GM21526 (cell line): ENCODE results near the gene FZR1.

Experiments used
- ATAC-seq: cut with Tn5 transposase; IDR thresholded peaks from one replicate; pipeline ENCODE4 v1.9.1; 2021; ENCODE audit warnings: moderate library complexity; ENCODE audit not compliant: unreplicated experiment, low FRiP score

Gene FZR1

GRCh38 chr19:3471954-3472655, 34.0 kb upstream of the FZR1 start:
- ATAC-seq, result no peak

GRCh38 chr19:3474010-3474409, 32.1 kb upstream of the FZR1 start:
- no peak for ATAC-seq

GRCh38 chr19:3474614-3475013, 31.5 kb upstream of the FZR1 start:
- ATAC-seq, result no peak

- no peak for ATAC-seq
These were observed 30.7 kb upstream of the FZR1 start for GRCh38 chr19:3475449-3475848.

- ATAC-seq, result no peak
These were observed 29.3 kb upstream of the FZR1 start for GRCh38 chr19:3476830-3477229.

- no peak for ATAC-seq
These were observed 28.6 kb upstream of the FZR1 start for GRCh38 chr19:3477506-3477905.

GRCh38 chr19:3477951-3478350, 28.2 kb upstream of the FZR1 start:
- no peak for ATAC-seq

GRCh38 chr19:3478409-3479176, 27.5 kb upstream of the FZR1 start:
- ATAC-seq, result no peak

- no peak for ATAC-seq
These were observed 26.8 kb upstream of the FZR1 start for GRCh38 chr19:3479177-3479833.

GRCh38 chr19:3479834-3480215, 26.3 kb upstream of the FZR1 start:
- ATAC-seq, result no peak

GRCh38 chr19:3480383-3481091, 25.6 kb upstream of the FZR1 start, which contains the start of gene SMIM24:
Gene SMIM24, minus strand, starts transcription at chr19:3480525. Its CDS starts 62 bp downstream, at chr19:3480463.
- no peak for ATAC-seq

GRCh38 chr19:3481241-3482090, 24.6 kb upstream of the FZR1 start:
- no peak for ATAC-seq

- no peak for ATAC-seq
These were observed 23.4 kb upstream of the FZR1 start for GRCh38 chr19:3482507-3483225.

- no peak for ATAC-seq
These were observed 22.9 kb upstream of the FZR1 start, which contains the start of gene SMIM44 for GRCh38 chr19:3483226-3483628. Gene SMIM44, minus strand, starts transcription at chr19:3483441. Its CDS starts 38 bp downstream, at chr19:3483403.

- no peak for ATAC-seq
These were observed 14.6 kb upstream of the FZR1 start for GRCh38 chr19:3491396-3492119.

GRCh38 chr19:3492131-3492839, 13.8 kb upstream of the FZR1 start:
- no peak for ATAC-seq

- no peak for ATAC-seq
These were observed 13.2 kb upstream of the FZR1 start for GRCh38 chr19:3492919-3493318.

GRCh38 chr19:3493651-3494050, 12.5 kb upstream of the FZR1 start:
- ATAC-seq, result no peak
